Liver (tissue), 3 donors: ENCODE data around the gene TMED1.

ENCODE experiments used
- CTCF ChIP-seq: fragments of 150-350 bp; IDR thresholded peaks from 2 replicates; pipeline ENCODE4 v1.5.1; 2017; ENCODE audit warnings: improper control_type of control experiment, low read depth, low read length; ENCODE audit not compliant: missing input control
- FOXA1 ChIP-seq: IDR thresholded peaks from 2 replicates; pipeline ENCODE4 v1.6.1; 2016; ENCODE audit warnings: antibody characterized with exemption
- GABPA ChIP-seq, 2 donors: IDR thresholded peaks in 1 of 2; conservative IDR thresholded peaks in 1 of 2; 2 replicates each; pipeline ENCODE4 v1.6.1; 2016; ENCODE audit warnings: antibody characterized with exemption in 2 of 2, mild to moderate bottlenecking in 1 of 2, moderate library complexity in 1 of 2
- HNF4A ChIP-seq, 2 donors: conservative IDR thresholded peaks; 2 replicates each; pipeline ENCODE4 v1.6.1; 2016; ENCODE audit warnings: antibody characterized with exemption in 2 of 2, mild to moderate bottlenecking in 2 of 2
- NR2F2 ChIP-seq: IDR thresholded peaks from 2 replicates; pipeline ENCODE4 v1.6.1; 2016; ENCODE audit warnings: antibody characterized with exemption
- TAF1 ChIP-seq: conservative IDR thresholded peaks from 2 replicates; pipeline ENCODE4 v1.6.1; 2016; ENCODE audit warnings: antibody characterized with exemption, mild to moderate bottlenecking
- YY1 ChIP-seq: IDR thresholded peaks from 2 replicates; pipeline ENCODE4 v1.6.1; 2016; ENCODE audit warnings: antibody characterized with exemption, mild to moderate bottlenecking
- ZBTB33 ChIP-seq: IDR thresholded peaks from 2 replicates; pipeline ENCODE4 v1.6.1; 2016; ENCODE audit warnings: antibody characterized with exemption
- donor health status: healthy.
- donor health status: healthy.

DNA sequence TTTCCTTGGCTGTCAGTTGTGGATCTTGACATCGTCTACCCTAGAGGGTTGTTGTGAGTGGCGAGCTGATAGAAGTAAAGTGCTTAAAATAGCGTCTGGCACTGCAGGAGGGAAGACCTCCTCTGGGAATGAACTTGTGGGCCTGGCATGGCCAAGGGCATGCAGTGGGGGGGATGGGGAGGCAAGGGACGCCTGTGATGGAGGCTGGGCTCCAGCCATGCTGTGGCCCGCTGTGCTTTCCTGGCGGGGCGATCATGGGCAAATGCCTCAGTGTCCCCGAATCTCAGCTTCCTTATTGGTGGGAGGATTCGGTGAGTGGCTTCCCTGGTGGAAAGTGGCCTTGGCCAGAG, 46.1 kb upstream of the TMED1 start:
- TF ChIP-seq TAF1 (no peak), CTCF (no peak), YY1 (no peak), GABPA (IDR thresholded peaks at IDR 0.05 in 1 of 2, conservative IDR thresholded peaks at IDR 0.05 in 1 of 2) (no peak), FOXA1 (no peak), ZBTB33 (no peak), NR2F2 (no peak), HNF4A (conservative IDR thresholded peaks at IDR 0.05) (no peak)
